Measurements from ENCODE around the gene TRIM17. TPM values are rescaled to one million over a fixed set of nuclear protein-coding genes. Genes with fewer than 3 reads are reported as not detected.

Gene TRIM17
- total RNA-seq, 1 donor from 2014 or later, result 2.6 TPM

DNA sequence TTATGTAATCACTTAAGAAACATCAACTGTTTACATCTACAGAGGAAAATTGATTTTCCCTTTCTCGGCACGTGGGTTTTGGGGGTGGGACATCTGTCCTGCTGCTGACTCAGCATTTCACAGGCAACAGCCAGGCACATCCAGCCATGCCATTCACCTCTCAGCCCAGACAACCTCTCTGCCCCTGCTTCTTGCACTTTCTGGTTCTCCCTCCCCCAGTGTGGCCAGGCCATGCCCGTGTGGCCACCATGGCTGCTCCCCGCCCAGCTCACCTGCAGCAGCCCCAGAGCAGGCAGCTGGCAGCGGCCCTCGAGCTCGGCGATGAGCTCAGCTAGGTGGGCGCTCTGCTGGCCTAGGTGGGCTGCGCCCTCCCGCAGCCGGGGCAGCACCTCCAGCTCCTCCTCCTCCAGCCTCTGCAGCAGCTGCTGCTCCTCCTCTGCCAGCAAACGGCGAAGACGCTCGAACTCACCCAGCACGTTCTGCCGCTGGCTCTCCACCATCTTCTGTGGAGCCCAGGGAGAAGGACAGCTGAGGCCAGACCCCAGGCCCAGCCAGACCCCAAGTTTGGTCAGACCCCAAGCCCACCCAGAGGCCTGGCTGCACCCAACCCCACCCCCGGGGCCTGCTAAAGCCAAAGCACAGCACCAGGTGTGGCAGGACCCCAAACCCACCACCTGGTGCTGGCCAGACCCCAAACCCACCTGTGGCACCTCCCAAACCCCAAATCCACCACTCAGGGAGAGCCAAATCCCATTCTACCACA lies 15.8 kb downstream of the TRIM17 start:
- H3K4me1 ChIP-seq, result peaks cover 28% of the 10 kb centered on the region
- TF ChIP-seq, protein P1, sequence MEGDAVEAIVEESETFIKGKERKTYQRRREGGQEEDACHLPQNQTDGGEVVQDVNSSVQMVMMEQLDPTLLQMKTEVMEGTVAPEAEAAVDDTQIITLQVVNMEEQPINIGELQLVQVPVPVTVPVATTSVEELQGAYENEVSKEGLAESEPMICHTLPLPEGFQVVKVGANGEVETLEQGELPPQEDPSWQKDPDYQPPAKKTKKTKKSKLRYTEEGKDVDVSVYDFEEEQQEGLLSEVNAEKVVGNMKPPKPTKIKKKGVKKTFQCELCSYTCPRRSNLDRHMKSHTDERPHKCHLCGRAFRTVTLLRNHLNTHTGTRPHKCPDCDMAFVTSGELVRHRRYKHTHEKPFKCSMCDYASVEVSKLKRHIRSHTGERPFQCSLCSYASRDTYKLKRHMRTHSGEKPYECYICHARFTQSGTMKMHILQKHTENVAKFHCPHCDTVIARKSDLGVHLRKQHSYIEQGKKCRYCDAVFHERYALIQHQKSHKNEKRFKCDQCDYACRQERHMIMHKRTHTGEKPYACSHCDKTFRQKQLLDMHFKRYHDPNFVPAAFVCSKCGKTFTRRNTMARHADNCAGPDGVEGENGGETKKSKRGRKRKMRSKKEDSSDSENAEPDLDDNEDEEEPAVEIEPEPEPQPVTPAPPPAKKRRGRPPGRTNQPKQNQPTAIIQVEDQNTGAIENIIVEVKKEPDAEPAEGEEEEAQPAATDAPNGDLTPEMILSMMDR (IDR thresholded peaks at IDR 0.05), result no peak
- DNase-seq (peak; percentile 49), ATAC-seq (no peak)
- intact Hi-C loops (cut with DNase I), result no loop called here
- H3K27ac ChIP-seq, result no peak overlapping the region
- H3K27me3 ChIP-seq, result no peaks in the 10 kb centered on the region
- no peak overlapping the region for H3K4me3 ChIP-seq
- H3K36me3 ChIP-seq, result peaks cover 54% of the 10 kb centered on the region
- H3K9me3 ChIP-seq, result no peaks in the 10 kb centered on the region

DNA sequence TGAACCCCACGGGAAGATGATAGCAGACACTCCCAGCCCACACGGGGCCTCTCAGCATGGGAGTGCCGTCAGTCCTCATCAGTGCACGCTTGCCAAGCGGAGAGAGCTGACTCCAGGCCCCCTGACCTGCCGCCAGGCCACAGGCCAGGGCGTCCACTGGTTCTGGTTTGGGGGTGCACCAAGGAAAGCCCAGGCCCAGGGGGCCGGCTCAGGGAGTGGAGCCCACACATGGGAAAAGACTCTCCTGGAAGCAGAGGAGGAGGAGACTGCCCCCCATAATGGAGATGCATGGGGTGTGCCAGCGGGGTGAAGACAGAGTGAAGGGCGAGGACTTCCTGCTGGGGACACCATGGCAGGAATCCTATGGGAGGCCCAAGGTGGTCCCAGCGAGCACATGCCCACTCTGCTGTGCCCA lies 16.4 kb downstream of the TRIM17 start:
- Histone ChIP-seq H3K9me3 (no peaks in the 10 kb centered on the region), H3K36me3 (peaks cover 61% of the 10 kb centered on the region), H3K27me3 (no peaks in the 10 kb centered on the region), H3K4me1 (peaks cover 23% of the 10 kb centered on the region), H3K27ac (no peak overlapping the region), H3K4me3 (no peak overlapping the region)
- DNase-seq (peak; percentile 46), ATAC-seq (no peak)
- intact Hi-C loops (cut with DNase I), result no loop called here
- TF ChIP-seq, protein P1 (IDR thresholded peaks at IDR 0.05), result no peak

DNA sequence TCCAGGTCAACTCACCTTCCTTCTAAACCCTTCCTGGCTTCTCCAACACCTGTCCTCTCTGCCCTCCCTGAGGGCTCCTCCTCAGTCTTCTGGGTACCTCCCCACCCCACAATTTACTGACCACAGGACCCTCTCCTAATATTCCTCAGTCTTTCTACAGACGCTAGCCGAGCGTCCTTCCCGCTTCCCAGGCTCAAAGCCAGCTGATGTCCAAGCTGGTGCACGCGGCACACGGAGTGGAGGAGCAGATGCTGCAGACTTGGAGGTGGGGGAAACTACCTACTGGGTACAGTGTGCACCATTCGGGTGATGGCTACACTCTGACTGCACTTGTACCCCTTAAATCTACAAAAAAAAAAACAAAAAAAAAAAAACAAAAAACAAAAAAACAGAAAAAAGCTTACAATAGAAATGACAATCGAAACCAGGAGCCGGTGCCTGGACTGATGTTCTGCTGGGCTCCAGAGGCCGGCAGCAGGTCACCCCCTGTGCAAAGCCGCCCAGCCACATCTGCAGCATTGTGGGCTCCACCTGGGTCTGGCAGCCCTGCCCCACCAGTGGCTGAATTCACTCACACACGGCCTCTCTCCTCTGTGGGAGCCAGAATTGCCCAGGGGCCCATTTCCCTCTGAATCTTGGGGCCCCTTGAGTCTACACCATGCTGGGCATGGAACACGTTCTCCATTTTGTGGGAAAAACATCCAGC lies 17.0 kb downstream of the TRIM17 start:
- no peak for ATAC-seq
- Histone ChIP-seq H3K27me3 (no peaks in the 10 kb centered on the region), H3K4me3 (no peak overlapping the region), H3K36me3 (peaks cover 66% of the 10 kb centered on the region), H3K4me1 (peaks cover 17% of the 10 kb centered on the region), H3K27ac (no peak overlapping the region), H3K9me3 (no peaks in the 10 kb centered on the region)
- DNase-seq, result peak; percentile 40
- intact Hi-C loops (cut with DNase I), result no loop called here
- TF ChIP-seq, protein P1 (IDR thresholded peaks at IDR 0.05), result no peak

DNA sequence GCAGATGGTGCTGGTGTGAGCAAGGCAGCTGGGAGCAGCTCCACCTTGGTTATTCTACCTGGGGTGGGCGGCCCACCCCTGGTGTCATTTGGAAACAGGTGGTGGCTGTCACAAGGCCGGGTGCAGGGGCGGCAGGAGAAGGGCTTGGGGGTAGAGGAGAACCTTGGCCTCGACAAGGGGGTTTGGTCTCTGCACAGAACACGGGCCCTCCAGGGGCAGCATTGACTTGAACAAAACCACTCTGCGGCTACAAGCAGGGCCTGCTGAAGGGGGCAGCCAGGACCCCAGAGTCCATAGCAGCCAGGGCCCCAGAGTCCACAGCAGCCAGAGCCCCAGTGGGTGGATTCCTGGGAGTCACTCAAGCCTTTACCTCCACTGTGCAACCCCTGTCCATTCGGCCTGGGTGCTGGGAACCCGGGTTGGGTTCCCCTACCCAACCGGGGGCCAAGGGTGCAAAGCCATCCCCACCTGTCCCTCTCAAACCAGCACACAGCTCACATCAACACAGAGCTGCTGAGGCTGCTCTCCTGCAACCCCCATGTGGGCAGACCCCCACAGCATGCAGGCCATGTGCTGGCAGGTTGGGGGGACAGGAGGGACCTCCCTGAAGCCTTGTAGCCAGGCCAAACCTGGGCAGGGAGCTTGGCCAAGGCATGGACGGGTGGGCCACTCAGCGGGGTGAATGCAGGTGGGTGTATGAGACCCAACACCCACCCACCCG lies 17.8 kb downstream of the TRIM17 start:
- TF ChIP-seq, protein P1 (IDR thresholded peaks at IDR 0.05), result no peak
- no peaks in the 10 kb centered on the region for H3K9me3 ChIP-seq
- intact Hi-C loops (cut with DNase I), result no loop called here
- no peaks in the 10 kb centered on the region for H3K27me3 ChIP-seq
- peaks cover 9% of the 10 kb centered on the region for H3K4me1 ChIP-seq
- ATAC-seq (no peak), DNase-seq (peak; percentile 48)
- H3K27ac ChIP-seq, result no peak overlapping the region
- peaks cover 70% of the 10 kb centered on the region for H3K36me3 ChIP-seq
- no peak overlapping the region for H3K4me3 ChIP-seq

DNA sequence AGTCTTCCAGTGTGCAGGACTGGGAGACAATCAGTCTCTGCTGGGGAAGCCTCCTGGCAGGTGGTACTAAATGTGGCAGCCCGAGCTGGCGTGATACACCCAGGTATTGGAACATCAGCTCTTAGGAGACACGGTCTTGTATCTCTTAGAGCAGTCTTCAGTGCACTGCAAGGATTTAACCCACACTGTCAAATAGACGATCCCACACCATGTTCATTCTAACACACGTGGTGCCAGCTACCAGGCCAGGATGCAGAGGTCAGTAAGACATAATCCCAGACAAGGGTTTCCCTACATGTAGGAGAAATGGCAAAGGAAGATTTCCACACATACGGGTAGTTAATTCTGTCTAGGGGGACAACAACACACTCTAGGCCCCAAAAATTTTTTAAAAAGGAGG lies 18.7 kb downstream of the TRIM17 start:
- intact Hi-C loops (cut with DNase I), result no loop called here
- H3K27me3 ChIP-seq, result no peaks in the 10 kb centered on the region
- ATAC-seq (no peak), DNase-seq (peak; percentile 26)
- no peak overlapping the region for H3K27ac ChIP-seq
- peaks cover 66% of the 10 kb centered on the region for H3K36me3 ChIP-seq
- no peak overlapping the region for H3K4me3 ChIP-seq
- TF ChIP-seq, protein P1 (IDR thresholded peaks at IDR 0.05), result no peak
- no peaks in the 10 kb centered on the region for H3K9me3 ChIP-seq
- peaks cover 9% of the 10 kb centered on the region for H3K4me1 ChIP-seq

All from upper lobe of right lung (tissue), 1 donor.